HepG2 (cell line): ENCODE measurements around the gene SLA2.

Source experiments
- ETV5 ChIP-seq: IDR thresholded peaks from 2 replicates; pipeline ENCODE4 v1.6.1; 2018; ENCODE audit warnings: missing biosample characterization, missing genetic modification reagents, inconsistent platforms, borderline replicate concordance
- GATAD2A ChIP-seq: IDR thresholded peaks from 2 replicates; pipeline ENCODE4 v1.6.1; 2016
- HMGA1 ChIP-seq: sonication (generic); formaldehyde crosslinking; conservative IDR thresholded peaks from 2 replicates; pipeline ENCODE4 v1.4.0; 2020; ENCODE audit warnings: missing genetic modification reagents
- POLR2AphosphoS5 ChIP-seq: IDR thresholded peaks from 2 replicates; pipeline ENCODE4 v1.6.1; 2012; ENCODE audit warnings: low read depth, low read length
- SATB2 ChIP-seq: sonication (generic); formaldehyde crosslinking; IDR thresholded peaks from 2 replicates; pipeline ENCODE4 v1.5.0; 2020; ENCODE audit warnings: missing genetic modification reagents
- TRIM24 ChIP-seq: sonication (generic); formaldehyde crosslinking; IDR thresholded peaks from 2 replicates; pipeline ENCODE4 v1.8.0; 2022; ENCODE audit warnings: mild to moderate bottlenecking, missing genetic modification reagents
- ZC3H4 ChIP-seq: sonication (generic); formaldehyde crosslinking; IDR thresholded peaks from 2 replicates; pipeline ENCODE4 v1.4.0; 2020; ENCODE audit warnings: missing genetic modification reagents, borderline replicate concordance
- ZNF44 ChIP-seq: sonication (generic); formaldehyde crosslinking; IDR thresholded peaks from 2 replicates; pipeline ENCODE4 v1.5.1; 2020; ENCODE audit warnings: mild to moderate bottlenecking, missing genetic modification reagents

DNA sequence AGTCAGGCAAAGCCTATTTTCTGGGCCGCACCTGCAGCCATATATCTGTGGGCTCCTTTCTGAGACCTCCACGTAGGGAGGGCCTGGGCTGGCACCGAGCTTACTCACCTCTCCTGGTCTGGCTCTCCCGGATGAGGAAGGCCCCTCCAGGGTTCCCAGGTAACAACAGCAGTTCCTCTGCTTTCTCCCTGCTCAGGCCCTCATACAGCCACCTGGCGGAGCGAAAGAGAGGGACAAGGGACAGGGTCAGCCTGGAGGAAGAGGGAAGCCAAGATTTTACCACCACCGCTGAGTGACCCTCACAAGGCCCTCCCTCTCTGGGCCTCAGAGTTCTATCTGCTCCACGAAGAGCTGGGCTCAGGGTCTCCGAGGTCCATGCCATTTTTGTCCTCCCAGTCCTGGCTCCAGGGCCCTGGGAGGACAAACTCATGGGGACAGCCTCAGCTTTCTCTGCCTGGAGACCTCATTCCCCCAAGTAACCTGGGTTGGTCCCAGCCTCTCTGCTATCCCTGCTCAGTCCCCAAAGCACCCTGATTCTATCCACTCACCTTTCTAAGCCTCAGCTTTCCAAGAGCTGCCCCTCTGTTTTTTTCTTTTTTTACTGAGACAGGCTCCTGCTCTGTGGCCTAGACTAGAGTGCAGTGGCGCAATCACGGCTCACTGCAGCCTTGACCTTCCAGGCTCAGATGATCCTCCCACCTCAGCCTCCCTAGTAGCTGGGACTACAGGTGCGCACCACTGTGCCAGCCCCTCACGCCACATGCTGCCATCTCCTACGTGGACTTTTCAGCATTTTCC is 13.3 kb downstream of the SLA2 start:
- no peak for TF ChIP-seq ZNF44 (CRISPR knock-in tag)
- TF ChIP-seq SATB2 (CRISPR knock-in tag) = no peak
- no peak for TF ChIP-seq HMGA1 (CRISPR knock-in tag)
- no peak for TF ChIP-seq TRIM24 (CRISPR knock-in tag)
- peak; percentile 51 for TF ChIP-seq GATAD2A (CRISPR knock-in tag)
- no peak for TF ChIP-seq ZC3H4
- peak; percentile 38 for TF ChIP-seq ETV5
- no peak for TF ChIP-seq POLR2AphosphoS5
